WTC11 (cell line): ENCODE measurements around the gene KIF6. TPM values are rescaled to one million over a fixed set of nuclear protein-coding genes. Genes with fewer than 3 reads are reported as not detected.

Experiments
- ATAC-seq: fragments of 200-7000 bp; cut with Tn5 transposase; 2 replicates; pipeline ENCODE4 v1.10.0; 2021; ENCODE audit warnings: mild to moderate bottlenecking, moderate library complexity
- CTCF ChIA-PET: fragments of 300-600 bp; sonication (Branson Sonifier 250); formaldehyde crosslinking; loops from one replicate; lab custom pipeline; 2021; ENCODE audit warnings: antibody characterized with exemption; lab: Charles Lee
- POLR2A ChIA-PET: fragments of 350-600 bp; sonication (Branson Sonifier 250); formaldehyde crosslinking; loops from one replicate; lab custom pipeline; 2021; ENCODE audit warnings: antibody characterized with exemption; lab: Charles Lee
- DNase-seq: peaks from one replicate; pipeline ENCODE4 v3.0.0; 2021; ENCODE audit warnings: low spot score
- H3K27ac Mint-ChIP-seq: 2 replicates; pipeline ENCODE4 v1.8.0; 2021; ENCODE audit warnings: mixed read lengths
- H3K27me3 Mint-ChIP-seq: 2 replicates; pipeline ENCODE4 v1.8.0; 2021; ENCODE audit warnings: low read depth, mild to moderate bottlenecking, moderate library complexity, mixed read lengths
- H3K36me3 Mint-ChIP-seq: 2 replicates; pipeline ENCODE4 v1.8.0; 2021; ENCODE audit warnings: mixed read lengths
- H3K4me1 Mint-ChIP-seq: 2 replicates; pipeline ENCODE4 v1.8.0; 2022; ENCODE audit warnings: mixed read lengths
- H3K4me3 Mint-ChIP-seq: 2 replicates; pipeline ENCODE4 v1.8.0; 2021; ENCODE audit warnings: mild to moderate bottlenecking, moderate library complexity, mixed read lengths
- H3K9me3 Mint-ChIP-seq: 2 replicates; pipeline ENCODE4 v1.8.0; 2021; ENCODE audit warnings: mixed read lengths
- ESRRA ChIP-seq: sonication (generic); formaldehyde crosslinking; IDR thresholded peaks from 2 replicates; pipeline ENCODE4 v1.8.1; 2022; ENCODE audit warnings: mild to moderate bottlenecking, missing genetic modification reagents, borderline replicate concordance
- IRF2 ChIP-seq: sonication (generic); formaldehyde crosslinking; IDR thresholded peaks from 2 replicates; pipeline ENCODE4 v1.8.0; 2022; ENCODE audit warnings: low read depth, missing genetic modification reagents, borderline replicate concordance
- MXD4 ChIP-seq: fragments of 250-450 bp; sonication (Bioruptor Pico); IDR thresholded peaks from 2 replicates; pipeline ENCODE4 v1.8.0; 2021; ENCODE audit warnings: mild to moderate bottlenecking, moderate library complexity, borderline replicate concordance
- NFYB ChIP-seq: sonication (generic); formaldehyde crosslinking; conservative IDR thresholded peaks from 2 replicates; pipeline ENCODE4 v1.8.0; 2022; ENCODE audit warnings: low read depth, missing genetic modification reagents
- OVOL2 ChIP-seq: fragments of 250-450 bp; sonication (Bioruptor Pico); IDR thresholded peaks from 2 replicates; pipeline ENCODE4 v1.9.0; 2021; ENCODE audit warnings: mild to moderate bottlenecking, borderline replicate concordance
- PRRX2 ChIP-seq: fragments of 250-450 bp; sonication (Bioruptor Pico); IDR thresholded peaks from 2 replicates; pipeline ENCODE4 v1.8.0; 2021; ENCODE audit warnings: mild to moderate bottlenecking
- SP1 ChIP-seq: sonication (generic); formaldehyde crosslinking; conservative IDR thresholded peaks from 2 replicates; pipeline ENCODE4 v1.8.1; 2022; ENCODE audit warnings: missing genetic modification reagents
- USF1 ChIP-seq: sonication (generic); formaldehyde crosslinking; IDR thresholded peaks from 2 replicates; pipeline ENCODE4 v1.8.0; 2022; ENCODE audit warnings: mild to moderate bottlenecking, missing genetic modification reagents
- ZNF121 ChIP-seq: sonication (generic); formaldehyde crosslinking; IDR thresholded peaks from 2 replicates; pipeline ENCODE4 v1.8.0; 2023; ENCODE audit warnings: missing genetic modification reagents
- ZNF219 ChIP-seq: sonication (generic); formaldehyde crosslinking; IDR thresholded peaks from 2 replicates; pipeline ENCODE4 v1.8.0; 2023; ENCODE audit warnings: missing genetic modification reagents, mild to moderate bottlenecking, borderline replicate concordance
- ZNF263 ChIP-seq: sonication (generic); formaldehyde crosslinking; IDR thresholded peaks from 2 replicates; pipeline ENCODE4 v1.8.1; 2022; ENCODE audit warnings: low read depth, mild to moderate bottlenecking, moderate library complexity, missing genetic modification reagents
- ZNF281 ChIP-seq: sonication (generic); formaldehyde crosslinking; IDR thresholded peaks from 2 replicates; pipeline ENCODE4 v1.8.0; 2023; ENCODE audit warnings: mild to moderate bottlenecking, missing genetic modification reagents
- ZNF416 ChIP-seq: fragments of 250-450 bp; sonication (Bioruptor Pico); IDR thresholded peaks from 2 replicates; pipeline ENCODE4 v1.9.0; 2021; ENCODE audit warnings: mild to moderate bottlenecking, inconsistent platforms
- total RNA-seq: library from RNA; stranded (reverse); gene quantifications from 3 replicates; pipeline ENCODE4 v1.2.3, GENCODE V29; 2021
- TF ChIP-seq, protein P1 (sequence below): sonication (generic); formaldehyde crosslinking; IDR thresholded peaks from 2 replicates; pipeline ENCODE4 v1.8.0; 2023; ENCODE audit warnings: missing genetic modification reagents
- TF ChIP-seq, protein P2 (sequence below): sonication (generic); formaldehyde crosslinking; IDR thresholded peaks from 2 replicates; pipeline ENCODE4 v1.8.0; 2022; ENCODE audit warnings: mild to moderate bottlenecking, missing genetic modification reagents
- TF ChIP-seq, protein P3 (sequence below): sonication (generic); formaldehyde crosslinking; conservative IDR thresholded peaks from 2 replicates; pipeline ENCODE4 v1.8.1; 2022; ENCODE audit warnings: mild to moderate bottlenecking, missing genetic modification reagents
- TF ChIP-seq, protein P4 (sequence below): fragments of 250-450 bp; sonication (Bioruptor Pico); IDR thresholded peaks from 2 replicates; pipeline ENCODE4 v1.9.0; 2021; ENCODE audit warnings: mild to moderate bottlenecking
- TF ChIP-seq, protein P5 (sequence below): fragments of 200-600 bp; IDR thresholded peaks from 2 replicates; pipeline ENCODE4 v1.8.0; 2022; ENCODE audit warnings: antibody characterized with exemption
- TF ChIP-seq, protein P6 (sequence below): fragments of 250-450 bp; sonication (Bioruptor Pico); IDR thresholded peaks from 2 replicates; pipeline ENCODE4 v1.9.0; 2021; ENCODE audit warnings: mild to moderate bottlenecking, borderline replicate concordance

The KIF6 gene
- total RNA-seq, 1 experiment from 2014 or later, result 0.57 TPM

GRCh38 chr6:39653612-39654011 lies 71.6 kb downstream of the KIF6 start:
- CTCF ChIA-PET, result interaction anchor here (1.1 to 1.2 kb wide), 2 partner anchors 11 to 264 kb away, joined by 3 to 6 read pairs; no protein-coding TSS in a partner anchor
- Mint-ChIP-seq H3K27me3 (no peaks in the 10 kb centered on the region; the same call in 1 of the 2 replicates), H3K27ac (no peak overlapping the region), H3K36me3 (no peaks in the 10 kb centered on the region), H3K4me3 (no peak overlapping the region), H3K4me1 (peaks cover 41% of the 10 kb centered on the region)
- POLR2A ChIA-PET, result no interaction called here
- DNase-seq, result no peak
- TF ChIP-seq, protein P1, sequence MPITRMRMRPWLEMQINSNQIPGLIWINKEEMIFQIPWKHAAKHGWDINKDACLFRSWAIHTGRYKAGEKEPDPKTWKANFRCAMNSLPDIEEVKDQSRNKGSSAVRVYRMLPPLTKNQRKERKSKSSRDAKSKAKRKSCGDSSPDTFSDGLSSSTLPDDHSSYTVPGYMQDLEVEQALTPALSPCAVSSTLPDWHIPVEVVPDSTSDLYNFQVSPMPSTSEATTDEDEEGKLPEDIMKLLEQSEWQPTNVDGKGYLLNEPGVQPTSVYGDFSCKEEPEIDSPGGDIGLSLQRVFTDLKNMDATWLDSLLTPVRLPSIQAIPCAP, result no peak
- TF ChIP-seq ZNF281 (no peak), ZNF219 (CRISPR knock-in tag) (no peak), MXD4 (CRISPR knock-in tag) (no peak), ESRRA (CRISPR knock-in tag) (no peak), NFYB (CRISPR knock-in tag) (no peak), SP1 (CRISPR knock-in tag) (no peak), IRF2 (CRISPR knock-in tag) (no peak), ZNF416 (no peak), PRRX2 (no peak), OVOL2 (no peak), ZNF263 (no peak)
- TF ChIP-seq, protein P2, sequence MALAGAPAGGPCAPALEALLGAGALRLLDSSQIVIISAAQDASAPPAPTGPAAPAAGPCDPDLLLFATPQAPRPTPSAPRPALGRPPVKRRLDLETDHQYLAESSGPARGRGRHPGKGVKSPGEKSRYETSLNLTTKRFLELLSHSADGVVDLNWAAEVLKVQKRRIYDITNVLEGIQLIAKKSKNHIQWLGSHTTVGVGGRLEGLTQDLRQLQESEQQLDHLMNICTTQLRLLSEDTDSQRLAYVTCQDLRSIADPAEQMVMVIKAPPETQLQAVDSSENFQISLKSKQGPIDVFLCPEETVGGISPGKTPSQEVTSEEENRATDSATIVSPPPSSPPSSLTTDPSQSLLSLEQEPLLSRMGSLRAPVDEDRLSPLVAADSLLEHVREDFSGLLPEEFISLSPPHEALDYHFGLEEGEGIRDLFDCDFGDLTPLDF (CRISPR knock-in tag), result no peak
- TF ChIP-seq, protein P3, sequence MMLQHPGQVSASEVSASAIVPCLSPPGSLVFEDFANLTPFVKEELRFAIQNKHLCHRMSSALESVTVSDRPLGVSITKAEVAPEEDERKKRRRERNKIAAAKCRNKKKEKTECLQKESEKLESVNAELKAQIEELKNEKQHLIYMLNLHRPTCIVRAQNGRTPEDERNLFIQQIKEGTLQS (CRISPR knock-in tag), result no peak
- TF ChIP-seq, protein P4, sequence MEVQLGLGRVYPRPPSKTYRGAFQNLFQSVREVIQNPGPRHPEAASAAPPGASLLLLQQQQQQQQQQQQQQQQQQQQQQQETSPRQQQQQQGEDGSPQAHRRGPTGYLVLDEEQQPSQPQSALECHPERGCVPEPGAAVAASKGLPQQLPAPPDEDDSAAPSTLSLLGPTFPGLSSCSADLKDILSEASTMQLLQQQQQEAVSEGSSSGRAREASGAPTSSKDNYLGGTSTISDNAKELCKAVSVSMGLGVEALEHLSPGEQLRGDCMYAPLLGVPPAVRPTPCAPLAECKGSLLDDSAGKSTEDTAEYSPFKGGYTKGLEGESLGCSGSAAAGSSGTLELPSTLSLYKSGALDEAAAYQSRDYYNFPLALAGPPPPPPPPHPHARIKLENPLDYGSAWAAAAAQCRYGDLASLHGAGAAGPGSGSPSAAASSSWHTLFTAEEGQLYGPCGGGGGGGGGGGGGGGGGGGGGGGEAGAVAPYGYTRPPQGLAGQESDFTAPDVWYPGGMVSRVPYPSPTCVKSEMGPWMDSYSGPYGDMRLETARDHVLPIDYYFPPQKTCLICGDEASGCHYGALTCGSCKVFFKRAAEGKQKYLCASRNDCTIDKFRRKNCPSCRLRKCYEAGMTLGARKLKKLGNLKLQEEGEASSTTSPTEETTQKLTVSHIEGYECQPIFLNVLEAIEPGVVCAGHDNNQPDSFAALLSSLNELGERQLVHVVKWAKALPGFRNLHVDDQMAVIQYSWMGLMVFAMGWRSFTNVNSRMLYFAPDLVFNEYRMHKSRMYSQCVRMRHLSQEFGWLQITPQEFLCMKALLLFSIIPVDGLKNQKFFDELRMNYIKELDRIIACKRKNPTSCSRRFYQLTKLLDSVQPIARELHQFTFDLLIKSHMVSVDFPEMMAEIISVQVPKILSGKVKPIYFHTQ (CRISPR knock-in tag), result no peak
- TF ChIP-seq, protein P5, sequence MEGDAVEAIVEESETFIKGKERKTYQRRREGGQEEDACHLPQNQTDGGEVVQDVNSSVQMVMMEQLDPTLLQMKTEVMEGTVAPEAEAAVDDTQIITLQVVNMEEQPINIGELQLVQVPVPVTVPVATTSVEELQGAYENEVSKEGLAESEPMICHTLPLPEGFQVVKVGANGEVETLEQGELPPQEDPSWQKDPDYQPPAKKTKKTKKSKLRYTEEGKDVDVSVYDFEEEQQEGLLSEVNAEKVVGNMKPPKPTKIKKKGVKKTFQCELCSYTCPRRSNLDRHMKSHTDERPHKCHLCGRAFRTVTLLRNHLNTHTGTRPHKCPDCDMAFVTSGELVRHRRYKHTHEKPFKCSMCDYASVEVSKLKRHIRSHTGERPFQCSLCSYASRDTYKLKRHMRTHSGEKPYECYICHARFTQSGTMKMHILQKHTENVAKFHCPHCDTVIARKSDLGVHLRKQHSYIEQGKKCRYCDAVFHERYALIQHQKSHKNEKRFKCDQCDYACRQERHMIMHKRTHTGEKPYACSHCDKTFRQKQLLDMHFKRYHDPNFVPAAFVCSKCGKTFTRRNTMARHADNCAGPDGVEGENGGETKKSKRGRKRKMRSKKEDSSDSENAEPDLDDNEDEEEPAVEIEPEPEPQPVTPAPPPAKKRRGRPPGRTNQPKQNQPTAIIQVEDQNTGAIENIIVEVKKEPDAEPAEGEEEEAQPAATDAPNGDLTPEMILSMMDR, result no peak
- TF ChIP-seq, all 79 proteins: peak for 0
- ATAC-seq, result peak; percentile 61; the same call in 1 of the 2 replicates
- no peaks in the 10 kb centered on the region for H3K9me3 Mint-ChIP-seq

GRCh38 chr6:39649996-39650395 lies 75.2 kb downstream of the KIF6 start:
- ChIA-PET POLR2A (no interaction called here), CTCF (no interaction called here)
- no peaks in the 10 kb centered on the region for H3K36me3 Mint-ChIP-seq
- no peaks in the 10 kb centered on the region for H3K27me3 Mint-ChIP-seq
- TF ChIP-seq ZNF121 (CRISPR knock-in tag), result no peak
- TF ChIP-seq USF1, result no peak
- TF ChIP-seq, protein P5, result no peak
- TF ChIP-seq, protein P6, sequence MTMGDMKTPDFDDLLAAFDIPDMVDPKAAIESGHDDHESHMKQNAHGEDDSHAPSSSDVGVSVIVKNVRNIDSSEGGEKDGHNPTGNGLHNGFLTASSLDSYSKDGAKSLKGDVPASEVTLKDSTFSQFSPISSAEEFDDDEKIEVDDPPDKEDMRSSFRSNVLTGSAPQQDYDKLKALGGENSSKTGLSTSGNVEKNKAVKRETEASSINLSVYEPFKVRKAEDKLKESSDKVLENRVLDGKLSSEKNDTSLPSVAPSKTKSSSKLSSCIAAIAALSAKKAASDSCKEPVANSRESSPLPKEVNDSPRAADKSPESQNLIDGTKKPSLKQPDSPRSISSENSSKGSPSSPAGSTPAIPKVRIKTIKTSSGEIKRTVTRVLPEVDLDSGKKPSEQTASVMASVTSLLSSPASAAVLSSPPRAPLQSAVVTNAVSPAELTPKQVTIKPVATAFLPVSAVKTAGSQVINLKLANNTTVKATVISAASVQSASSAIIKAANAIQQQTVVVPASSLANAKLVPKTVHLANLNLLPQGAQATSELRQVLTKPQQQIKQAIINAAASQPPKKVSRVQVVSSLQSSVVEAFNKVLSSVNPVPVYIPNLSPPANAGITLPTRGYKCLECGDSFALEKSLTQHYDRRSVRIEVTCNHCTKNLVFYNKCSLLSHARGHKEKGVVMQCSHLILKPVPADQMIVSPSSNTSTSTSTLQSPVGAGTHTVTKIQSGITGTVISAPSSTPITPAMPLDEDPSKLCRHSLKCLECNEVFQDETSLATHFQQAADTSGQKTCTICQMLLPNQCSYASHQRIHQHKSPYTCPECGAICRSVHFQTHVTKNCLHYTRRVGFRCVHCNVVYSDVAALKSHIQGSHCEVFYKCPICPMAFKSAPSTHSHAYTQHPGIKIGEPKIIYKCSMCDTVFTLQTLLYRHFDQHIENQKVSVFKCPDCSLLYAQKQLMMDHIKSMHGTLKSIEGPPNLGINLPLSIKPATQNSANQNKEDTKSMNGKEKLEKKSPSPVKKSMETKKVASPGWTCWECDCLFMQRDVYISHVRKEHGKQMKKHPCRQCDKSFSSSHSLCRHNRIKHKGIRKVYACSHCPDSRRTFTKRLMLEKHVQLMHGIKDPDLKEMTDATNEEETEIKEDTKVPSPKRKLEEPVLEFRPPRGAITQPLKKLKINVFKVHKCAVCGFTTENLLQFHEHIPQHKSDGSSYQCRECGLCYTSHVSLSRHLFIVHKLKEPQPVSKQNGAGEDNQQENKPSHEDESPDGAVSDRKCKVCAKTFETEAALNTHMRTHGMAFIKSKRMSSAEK (CRISPR knock-in tag), result no peak
- ATAC-seq, result no peak
- H3K4me3 Mint-ChIP-seq, result no peak overlapping the region
- H3K4me1 Mint-ChIP-seq, result peaks cover 34% of the 10 kb centered on the region
- H3K9me3 Mint-ChIP-seq, result 0 out of 2 replicates have a peak, but pooled peaks cover 3% of the 10 kb centered on the region
- no peak for DNase-seq
- H3K27ac Mint-ChIP-seq, result no peak overlapping the region
